HG03575 (cell line): ENCODE measurements around the gene TMEM18.

ENCODE experiments used
- ATAC-seq: cut with Tn5 transposase; IDR thresholded peaks from one replicate; pipeline ENCODE4 v1.9.1; 2021; ENCODE audit not compliant: unreplicated experiment, insufficient number of reproducible peaks, low FRiP score; ENCODE audit errors: extremely low read depth

Gene TMEM18

DNA sequence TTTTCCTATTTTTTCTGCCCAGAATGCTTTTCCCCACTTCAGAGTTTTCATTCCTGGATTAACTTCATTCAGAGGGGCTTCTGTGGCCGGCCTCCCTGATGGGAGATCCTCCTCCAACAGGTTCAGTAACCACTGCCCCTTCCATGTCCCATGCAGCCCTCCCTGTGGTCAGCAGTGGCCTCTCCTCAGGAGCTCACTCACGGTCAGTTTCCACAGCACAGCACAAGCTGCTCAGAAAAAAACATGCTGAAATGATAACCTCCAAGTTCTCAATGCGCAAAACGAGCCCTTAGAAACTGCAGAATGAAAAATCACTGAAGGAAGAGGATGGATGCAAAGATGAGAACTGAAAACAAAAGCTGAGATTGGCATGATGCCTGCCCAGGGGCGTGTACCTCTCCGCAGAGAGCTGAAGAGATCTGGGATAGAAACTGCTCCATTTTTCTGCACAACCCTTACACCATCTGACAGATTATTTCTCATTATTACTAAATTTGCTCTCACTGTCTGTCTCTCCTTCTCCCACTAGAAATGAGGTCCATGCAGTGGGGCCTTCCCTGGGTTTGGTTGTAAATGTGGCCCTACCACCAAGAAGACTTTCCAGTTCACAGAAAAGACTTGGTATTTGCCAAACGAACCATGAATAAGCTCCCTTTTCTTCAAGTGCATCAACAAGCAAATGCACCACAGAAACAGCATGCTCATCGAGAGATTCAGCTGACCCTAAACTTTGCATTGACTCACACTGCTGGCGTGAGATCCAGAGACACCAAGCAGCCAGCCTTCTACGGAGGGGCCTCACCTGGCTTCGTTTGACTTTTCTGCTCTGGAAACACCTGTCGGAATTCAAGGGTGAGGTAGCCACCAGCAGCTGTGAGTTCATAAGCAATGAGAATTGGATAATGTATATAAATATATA is 51.5 kb downstream of the TMEM18 start:
- ATAC-seq = no peak

DNA sequence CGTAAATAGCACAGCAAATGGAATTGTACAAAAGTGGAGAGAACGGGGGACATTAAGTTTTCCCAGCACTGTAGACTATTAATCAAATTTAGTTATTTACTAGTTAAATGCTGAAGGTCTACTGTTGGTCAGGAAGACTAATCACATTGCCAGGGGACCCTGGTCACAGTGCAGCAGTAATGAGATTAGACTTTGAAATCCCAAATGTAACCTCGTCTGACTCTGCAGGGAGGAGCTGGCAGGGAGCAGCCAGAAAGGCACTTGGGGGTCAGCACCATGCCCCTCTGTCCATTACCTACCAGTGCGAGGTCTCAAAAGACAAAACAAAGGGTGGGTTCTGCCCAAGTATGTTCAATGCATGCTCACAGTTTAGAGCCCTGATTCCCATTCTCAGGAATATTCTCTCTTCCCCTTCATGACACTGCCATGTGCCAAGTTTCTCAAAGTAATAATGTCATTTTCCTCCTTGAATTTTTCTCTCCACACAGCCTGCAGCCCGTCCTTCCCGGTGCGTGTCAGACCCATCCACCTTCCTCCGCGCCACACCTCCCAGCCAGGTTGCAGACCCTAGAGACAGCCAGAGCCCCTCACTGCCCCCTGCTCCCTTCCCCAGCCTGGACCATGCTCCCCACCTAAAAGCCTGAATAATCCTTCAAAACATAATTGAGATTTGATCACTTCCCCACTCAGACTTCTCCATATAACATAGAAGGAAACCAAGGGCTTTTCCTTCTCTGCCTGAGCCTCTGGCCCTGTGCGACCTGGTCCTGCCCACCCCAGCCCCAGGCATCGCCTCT is 52.5 kb downstream of the TMEM18 start:
- no peak for ATAC-seq

DNA sequence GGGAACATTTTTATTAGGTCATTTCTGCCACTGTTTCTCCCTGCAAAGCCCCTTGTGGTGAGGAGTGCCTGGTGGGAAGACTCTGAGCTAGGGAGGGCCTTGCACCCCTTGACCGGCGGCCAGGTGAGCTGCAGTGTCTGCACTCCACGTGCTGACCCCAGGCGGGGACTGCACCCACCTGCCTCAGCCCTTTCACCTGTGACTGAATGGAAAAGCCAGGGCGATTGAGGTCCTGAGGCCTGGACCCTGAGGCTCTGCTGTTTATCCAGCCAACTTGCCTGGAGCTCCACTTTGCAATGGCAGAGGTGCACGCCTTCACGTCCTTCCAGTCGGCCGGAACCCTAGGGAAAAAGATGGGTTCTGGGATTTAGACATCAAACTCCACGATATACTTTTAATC is 53.1 kb downstream of the TMEM18 start:
- no peak for ATAC-seq

DNA sequence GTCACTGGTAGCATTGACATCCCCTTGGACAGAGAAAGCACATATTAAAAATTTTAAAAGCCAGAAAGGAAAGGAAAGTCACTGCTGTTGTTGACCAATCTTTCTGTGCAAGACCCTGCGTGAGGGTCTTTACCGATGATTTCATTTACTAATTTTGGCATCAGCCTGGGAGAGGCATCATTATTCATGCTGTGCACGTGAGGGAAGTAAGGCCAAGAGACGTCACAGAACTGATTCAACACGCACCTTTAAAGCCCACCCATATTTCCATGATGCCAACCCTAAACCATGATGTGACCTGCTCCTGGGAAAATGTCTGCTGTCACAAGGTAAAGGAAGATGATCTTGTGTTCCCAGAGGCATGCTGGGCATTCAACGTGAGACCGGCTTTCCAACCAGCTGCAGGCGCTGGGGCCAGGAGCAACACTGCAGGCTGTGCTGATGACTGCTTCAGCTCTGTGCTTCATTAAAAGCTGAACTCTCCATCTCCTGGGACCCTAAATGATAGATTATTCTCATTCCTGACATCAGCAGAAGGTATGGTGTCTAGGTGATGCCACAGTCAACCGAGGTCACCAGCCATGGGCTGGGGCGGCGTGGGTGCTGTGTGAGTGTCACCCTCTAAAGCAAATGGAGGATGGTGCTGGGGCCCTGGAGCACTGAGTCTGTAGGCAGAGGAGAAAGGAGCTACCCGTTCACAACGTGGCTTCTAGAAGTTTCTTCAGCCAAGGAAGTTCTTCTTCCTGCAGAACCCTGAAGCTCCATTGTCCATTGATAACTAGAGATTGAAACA is 53.9 kb downstream of the TMEM18 start:
- no peak for ATAC-seq

DNA sequence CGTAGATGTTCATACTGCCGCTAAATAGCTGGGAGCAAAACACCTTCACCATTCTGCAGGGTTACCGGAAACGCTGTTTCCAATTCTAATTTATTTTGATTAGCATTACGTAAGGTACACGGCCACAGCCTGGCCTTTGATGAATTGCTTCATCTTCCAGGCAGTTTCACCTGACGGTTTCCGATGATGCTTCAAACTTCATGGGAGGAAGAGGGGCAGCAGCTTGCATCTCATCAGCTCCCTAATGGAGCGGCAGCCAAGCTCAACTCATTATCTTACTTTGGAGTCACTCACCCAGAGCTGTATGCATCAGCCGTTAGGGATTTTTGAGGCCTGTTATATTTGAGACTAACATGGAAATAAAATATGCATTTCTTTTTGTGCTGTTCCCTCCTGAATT is 54.8 kb downstream of the TMEM18 start:
- ATAC-seq = no peak

DNA sequence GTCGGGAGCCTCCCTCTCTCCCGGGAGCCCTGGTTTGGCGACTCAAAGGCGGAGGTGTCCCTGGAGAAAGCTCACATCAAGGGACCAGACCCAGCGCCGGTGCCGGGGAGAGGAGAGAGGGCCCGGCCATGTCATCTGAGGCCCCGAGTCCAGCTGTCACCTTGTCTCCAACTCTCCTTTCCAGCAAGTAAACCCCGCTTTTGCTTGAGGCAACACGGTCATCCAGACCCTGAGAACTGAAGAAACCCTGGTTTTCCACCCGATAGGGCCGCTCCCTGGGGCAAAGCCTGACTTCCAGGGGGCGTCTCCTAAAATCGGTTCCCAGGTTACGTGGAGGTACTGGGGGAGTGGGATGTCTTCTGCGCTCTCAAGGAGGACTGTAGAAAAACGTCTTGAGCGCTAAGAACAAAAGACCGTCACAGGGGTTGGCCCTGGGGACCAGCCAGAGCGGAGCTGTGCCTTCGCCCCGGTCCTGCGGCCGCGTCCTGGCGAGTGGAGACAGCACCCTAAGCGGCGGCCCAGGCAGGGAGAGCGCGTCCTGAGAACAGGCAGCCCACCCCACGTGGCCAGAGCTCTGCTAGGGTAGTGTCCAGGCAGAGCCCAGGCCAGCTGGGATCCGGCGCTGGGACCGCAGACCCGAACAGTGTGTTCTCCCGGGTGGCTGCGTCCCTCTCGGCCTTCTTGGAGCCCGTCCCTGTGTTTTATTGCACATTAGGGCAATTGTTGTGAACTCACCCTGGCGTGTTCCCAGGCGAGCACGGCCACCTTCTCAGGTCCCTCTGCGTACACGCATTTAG is 55.7 kb downstream of the TMEM18 start:
- no peak for ATAC-seq

DNA sequence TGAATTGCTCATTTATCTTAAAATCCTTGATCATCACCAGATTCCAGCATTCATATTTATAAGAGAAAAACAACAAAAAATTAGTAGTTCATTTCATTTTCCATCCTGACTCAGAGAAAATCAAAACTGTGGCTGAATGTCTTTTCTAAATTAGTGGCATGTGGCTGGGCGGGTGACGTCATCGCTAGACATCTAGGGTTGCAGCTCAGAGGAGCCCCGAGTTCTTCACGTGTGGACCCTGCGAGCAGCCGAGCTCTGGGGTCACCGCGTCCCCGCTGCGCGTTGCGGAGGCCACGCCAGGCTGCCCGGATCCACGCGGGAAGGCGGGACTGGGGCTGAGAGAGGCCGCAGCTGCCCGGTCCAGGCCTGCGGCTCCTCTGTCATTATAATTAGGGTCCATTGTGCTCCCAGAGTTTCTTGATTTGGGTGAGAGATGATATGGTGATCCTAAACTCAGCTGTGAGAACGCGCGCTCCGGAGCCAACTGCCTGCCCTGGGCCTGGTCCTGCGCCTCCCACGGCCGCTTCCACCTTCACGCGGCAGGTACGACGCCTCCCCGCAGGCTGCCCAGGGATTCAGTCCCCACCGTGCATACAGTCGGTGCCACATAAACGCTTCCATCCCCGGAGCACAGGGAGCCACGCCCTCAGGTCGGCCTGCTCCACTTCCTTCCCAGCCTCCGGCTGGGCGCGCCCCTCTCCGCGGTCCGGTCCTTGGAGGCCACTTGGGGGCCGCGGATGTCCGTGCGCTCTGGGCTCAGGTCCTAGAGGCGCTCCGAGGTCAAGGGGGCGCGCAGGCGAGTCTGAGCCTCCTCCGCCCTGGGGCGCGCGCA is 56.5 kb downstream of the TMEM18 start:
- no peak for ATAC-seq

DNA sequence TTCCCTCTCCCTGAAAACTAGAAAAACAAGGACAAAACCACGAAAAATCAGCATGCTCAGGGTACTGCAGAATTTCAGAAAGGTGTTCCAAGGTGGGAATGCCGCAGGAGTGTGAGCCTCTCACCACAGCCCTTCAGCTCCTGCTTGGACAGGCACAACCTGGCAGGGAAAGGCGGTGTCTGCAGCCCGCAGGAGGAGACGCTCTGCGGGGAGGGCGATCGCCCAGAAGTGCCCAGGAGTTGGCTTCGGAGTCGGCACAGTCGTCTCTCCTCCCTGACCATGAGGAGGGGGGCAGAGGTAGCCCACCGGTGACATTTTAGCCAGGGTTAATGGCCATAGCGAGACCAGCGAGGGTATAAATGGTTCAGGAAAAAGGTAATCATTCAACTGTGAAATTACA is 57.2 kb downstream of the TMEM18 start:
- ATAC-seq = no peak

DNA sequence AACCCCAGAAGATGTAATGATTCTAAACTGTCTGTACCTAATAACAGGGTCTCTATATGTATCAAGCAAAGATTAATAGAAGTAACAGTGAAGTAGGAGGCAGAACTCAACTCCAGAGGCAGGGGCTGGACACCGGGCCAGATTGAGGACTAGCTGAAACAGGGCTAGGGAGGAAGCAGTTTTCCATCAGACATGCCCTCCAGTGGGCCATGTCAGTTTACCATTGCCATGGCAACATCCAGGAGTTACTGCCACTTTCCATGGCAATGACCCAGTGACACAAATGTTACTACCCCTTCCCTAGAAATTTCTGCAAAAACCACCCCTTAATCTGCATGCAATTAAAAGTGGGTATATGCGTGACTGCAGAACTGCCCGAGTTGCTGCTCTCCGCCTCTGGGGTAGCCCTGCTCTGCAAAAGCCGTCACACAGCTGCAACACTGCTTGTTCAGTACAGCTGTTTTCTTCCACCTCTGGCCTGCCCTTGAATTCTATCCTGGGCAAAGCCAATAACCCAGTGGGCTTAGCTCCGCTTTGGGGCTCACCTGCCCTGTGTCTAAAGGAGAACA is 58.7 kb downstream of the TMEM18 start:
- ATAC-seq = no peak

DNA sequence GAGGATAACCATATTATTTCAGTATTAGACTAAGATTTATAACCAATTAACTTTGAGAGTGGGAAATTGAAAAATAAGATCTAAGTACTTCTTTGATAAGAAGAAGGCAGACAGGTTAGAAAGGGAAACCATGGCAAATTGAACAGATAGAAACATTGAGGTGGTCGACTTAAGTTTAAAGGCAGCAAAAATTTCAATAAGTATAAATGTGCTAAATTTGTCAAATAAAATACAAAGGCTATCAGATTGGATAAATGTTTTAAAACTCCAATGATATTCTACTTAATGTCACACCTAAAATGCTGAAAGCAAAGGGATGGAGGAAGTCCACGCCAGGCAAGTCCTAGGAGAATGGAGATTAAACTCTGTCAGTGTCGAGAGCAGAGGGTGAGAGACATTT is 59.2 kb downstream of the TMEM18 start:
- no peak for ATAC-seq
